HG02970 (cell line): ENCODE measurements around the gene UGT1A5.

ENCODE experiments used
- ATAC-seq: cut with Tn5 transposase; IDR thresholded peaks from one replicate; pipeline ENCODE4 v1.9.1; 2021; ENCODE audit warnings: mild to moderate bottlenecking, moderate library complexity, moderate number of reproducible peaks; ENCODE audit not compliant: unreplicated experiment, low FRiP score

The UGT1A5 gene

GRCh38 chr2:233803292-233803911, 90.7 kb downstream of the UGT1A5 start:
- ATAC-seq = no peak

- no peak for ATAC-seq
These were observed 91.3 kb downstream of the UGT1A5 start for GRCh38 chr2:233803994-233804393.

GRCh38 chr2:233807215-233807865, 94.6 kb downstream of the UGT1A5 start:
- ATAC-seq = no peak

- ATAC-seq = no peak
These were observed 95.5 kb downstream of the UGT1A5 start for GRCh38 chr2:233807966-233808935.

GRCh38 chr2:233810385-233810784, 97.7 kb downstream of the UGT1A5 start:
- no peak for ATAC-seq

GRCh38 chr2:233811087-233811486, 98.4 kb downstream of the UGT1A5 start:
- ATAC-seq = no peak

GRCh38 chr2:233811732-233812131, 99.0 kb downstream of the UGT1A5 start:
- no peak for ATAC-seq

- ATAC-seq = no peak
These were observed 100.7 kb downstream of the UGT1A5 start for GRCh38 chr2:233813236-233814055.

GRCh38 chr2:233814056-233814835, 101.5 kb downstream of the UGT1A5 start:
- ATAC-seq = no peak

GRCh38 chr2:233815861-233816260, 103.2 kb downstream of the UGT1A5 start:
- no peak for ATAC-seq

- no peak for ATAC-seq
These were observed 103.6 kb downstream of the UGT1A5 start for GRCh38 chr2:233816334-233816733.

GRCh38 chr2:233816771-233817170, 104.1 kb downstream of the UGT1A5 start:
- no peak for ATAC-seq

GRCh38 chr2:233817361-233817911, 104.7 kb downstream of the UGT1A5 start:
- ATAC-seq = no peak

GRCh38 chr2:233817995-233818638, 105.4 kb downstream of the UGT1A5 start:
- no peak for ATAC-seq

GRCh38 chr2:233818639-233819621, 106.2 kb downstream of the UGT1A5 start:
- no peak for ATAC-seq

- ATAC-seq = no peak
These were observed 107.4 kb downstream of the UGT1A5 start for GRCh38 chr2:233819884-233820773.

- no peak for ATAC-seq
These were observed 108.0 kb downstream of the UGT1A5 start for GRCh38 chr2:233820774-233821105.
